Cardiac fibroblast (primary cell): ENCODE measurements around the gene DIP2C.
"Not testable (repeated sequence)": the region's sequence is repeated elsewhere in the genome, so short reads cannot be mapped to it uniquely, and the experiment has no call there.

Source experiments
- DNase-seq, 2 donors: peaks; one replicate each; pipeline versions ENCODE4 v3.0.0 to v3.0.0-alpha.2; 2010; ENCODE audit warnings: low read depth in 2 of 2
- H3K4me3 ChIP-seq, 2 donors: replicated peaks in 1 of 2; 1 replicate in 1 of 2; 2 replicates in 1 of 2; pipeline ENCODE4 v1.5.1; 2011; ENCODE audit warnings: low read depth in 2 of 2, low read length in 2 of 2, mild to moderate bottlenecking in 2 of 2, moderate library complexity in 1 of 2
- CTCF ChIP-seq: IDR thresholded peaks from one replicate; pipeline ENCODE4 v1.5.1; 2011; ENCODE audit warnings: low read depth, mild to moderate bottlenecking, low read length, inconsistent platforms

The DIP2C gene

GRCh38 chr10:536371-536925, 153.0 kb downstream of the DIP2C start:
- H3K4me3 ChIP-seq = no peak overlapping the region
- DNase-seq = peak; percentile 18 to 30
- no peak for TF ChIP-seq CTCF

- H3K4me3 ChIP-seq = no peak overlapping the region
- no peak for TF ChIP-seq CTCF
- DNase-seq = no peak
Measured at GRCh38 chr10:535952-536351, 153.5 kb downstream of the DIP2C start.

GRCh38 chr10:535051-535450, 154.4 kb downstream of the DIP2C start:
- H3K4me3 ChIP-seq = no peak overlapping the region
- TF ChIP-seq CTCF = no peak
- DNase-seq = no peak

- DNase-seq = no peak
- no peak for TF ChIP-seq CTCF
- no peak overlapping the region for H3K4me3 ChIP-seq
Measured at GRCh38 chr10:534047-534566, 155.4 kb downstream of the DIP2C start.

GRCh38 chr10:533611-534010, 155.9 kb downstream of the DIP2C start:
- no peak for DNase-seq
- no peak for TF ChIP-seq CTCF
- H3K4me3 ChIP-seq = no peak overlapping the region

GRCh38 chr10:533186-533585, 156.3 kb downstream of the DIP2C start:
- no peak for TF ChIP-seq CTCF
- no peak overlapping the region for H3K4me3 ChIP-seq
- no peak for DNase-seq

GRCh38 chr10:532331-532730, 157.1 kb downstream of the DIP2C start:
- not testable (repeated sequence) for H3K4me3 ChIP-seq, DNase-seq
